Right lobe of liver (tissue), 4 donors: ENCODE results near the gene ARF6.

Experiments
- POLR2A ChIP-seq: fragments of 450-650 bp; IDR thresholded peaks from one replicate; pipeline ENCODE4 v1.6.1; 2017; ENCODE audit warnings: antibody characterized with exemption, mild to moderate bottlenecking
- TF ChIP-seq, protein P1 (sequence below), 4 donors: fragments of 200-600 bp in 3 of 4; fragments of 450-650 bp in 1 of 4; IDR thresholded peaks; one replicate each; pipeline versions ENCODE4 v1.5.1 to v1.8.0; 2016 to 2022; ENCODE audit warnings: antibody characterized with exemption in 4 of 4, mild to moderate bottlenecking in 2 of 4
- donor health status: DM: no; HTN: no; CAD: no.
- donor health status: DM: no; HTN: no; CAD: no.
- donor health status: DM: no; HTN: yes; CAD: no.

GRCh38 chr14:49942090-49942489, 49.2 kb downstream of the ARF6 start:
- TF ChIP-seq, protein P1, sequence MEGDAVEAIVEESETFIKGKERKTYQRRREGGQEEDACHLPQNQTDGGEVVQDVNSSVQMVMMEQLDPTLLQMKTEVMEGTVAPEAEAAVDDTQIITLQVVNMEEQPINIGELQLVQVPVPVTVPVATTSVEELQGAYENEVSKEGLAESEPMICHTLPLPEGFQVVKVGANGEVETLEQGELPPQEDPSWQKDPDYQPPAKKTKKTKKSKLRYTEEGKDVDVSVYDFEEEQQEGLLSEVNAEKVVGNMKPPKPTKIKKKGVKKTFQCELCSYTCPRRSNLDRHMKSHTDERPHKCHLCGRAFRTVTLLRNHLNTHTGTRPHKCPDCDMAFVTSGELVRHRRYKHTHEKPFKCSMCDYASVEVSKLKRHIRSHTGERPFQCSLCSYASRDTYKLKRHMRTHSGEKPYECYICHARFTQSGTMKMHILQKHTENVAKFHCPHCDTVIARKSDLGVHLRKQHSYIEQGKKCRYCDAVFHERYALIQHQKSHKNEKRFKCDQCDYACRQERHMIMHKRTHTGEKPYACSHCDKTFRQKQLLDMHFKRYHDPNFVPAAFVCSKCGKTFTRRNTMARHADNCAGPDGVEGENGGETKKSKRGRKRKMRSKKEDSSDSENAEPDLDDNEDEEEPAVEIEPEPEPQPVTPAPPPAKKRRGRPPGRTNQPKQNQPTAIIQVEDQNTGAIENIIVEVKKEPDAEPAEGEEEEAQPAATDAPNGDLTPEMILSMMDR (IDR thresholded peaks at IDR 0.05): no peak
- no peak for TF ChIP-seq POLR2A
